Hair follicle dermal papilla cell (primary cell): ENCODE results near the gene ANAPC4. TPM values are rescaled to one million over a fixed set of nuclear protein-coding genes. Genes with fewer than 3 reads are reported as not detected.

Experiments
- total RNA-seq: library from RNA; depleted of rRNA; stranded (reverse); fragments of >200 nt; gene quantifications from 2 replicates; pipeline ENCODE4 v1.2.3, GENCODE V29; 2012

ANAPC4 gene, protein sequence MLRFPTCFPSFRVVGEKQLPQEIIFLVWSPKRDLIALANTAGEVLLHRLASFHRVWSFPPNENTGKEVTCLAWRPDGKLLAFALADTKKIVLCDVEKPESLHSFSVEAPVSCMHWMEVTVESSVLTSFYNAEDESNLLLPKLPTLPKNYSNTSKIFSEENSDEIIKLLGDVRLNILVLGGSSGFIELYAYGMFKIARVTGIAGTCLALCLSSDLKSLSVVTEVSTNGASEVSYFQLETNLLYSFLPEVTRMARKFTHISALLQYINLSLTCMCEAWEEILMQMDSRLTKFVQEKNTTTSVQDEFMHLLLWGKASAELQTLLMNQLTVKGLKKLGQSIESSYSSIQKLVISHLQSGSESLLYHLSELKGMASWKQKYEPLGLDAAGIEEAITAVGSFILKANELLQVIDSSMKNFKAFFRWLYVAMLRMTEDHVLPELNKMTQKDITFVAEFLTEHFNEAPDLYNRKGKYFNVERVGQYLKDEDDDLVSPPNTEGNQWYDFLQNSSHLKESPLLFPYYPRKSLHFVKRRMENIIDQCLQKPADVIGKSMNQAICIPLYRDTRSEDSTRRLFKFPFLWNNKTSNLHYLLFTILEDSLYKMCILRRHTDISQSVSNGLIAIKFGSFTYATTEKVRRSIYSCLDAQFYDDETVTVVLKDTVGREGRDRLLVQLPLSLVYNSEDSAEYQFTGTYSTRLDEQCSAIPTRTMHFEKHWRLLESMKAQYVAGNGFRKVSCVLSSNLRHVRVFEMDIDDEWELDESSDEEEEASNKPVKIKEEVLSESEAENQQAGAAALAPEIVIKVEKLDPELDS
- 20.2 and 25.2 TPM in 2 replicates for total RNA-seq

GRCh38 chr4:25376754-25377571 lies at the start of gene ANAPC4:
Gene ANAPC4, plus strand, starts transcription at chr4:25377263. Its CDS starts 165 bp downstream, at chr4:25377428.

Other genes with a start within 250 kb of the ANAPC4 start
- gene SEPSECS, start 216.8 kb upstream of the ANAPC4 start, total RNA-seq = 9.8 and 9.9 TPM in 2 replicates
- 25.6 and 26.1 TPM in 2 replicates for gene PI4K2B, start 143.2 kb upstream of the ANAPC4 start, total RNA-seq
- gene ZCCHC4, start 64.5 kb upstream of the ANAPC4 start, total RNA-seq = 8.5 and 12.2 TPM in 2 replicates